HEK293 (cell line): ENCODE results near the gene SAMHD1.

Experiments
- CTCF ChIP-seq: fragments of 450-650 bp; formaldehyde crosslinking; IDR thresholded peaks from 2 replicates; pipeline ENCODE4 v1.5.1; 2016; ENCODE audit warnings: missing biosample characterization, missing genetic modification characterization
- SP2 ChIP-seq: fragments of 450-650 bp; formaldehyde crosslinking; IDR thresholded peaks from 2 replicates; pipeline ENCODE4 v1.5.1; 2016; ENCODE audit warnings: missing biosample characterization, missing genetic modification characterization
- YY1 ChIP-seq: fragments of 450-650 bp; formaldehyde crosslinking; IDR thresholded peaks from 2 replicates; pipeline ENCODE4 v1.5.1; 2018; ENCODE audit warnings: missing biosample characterization, missing genetic modification characterization
- ZBTB21 ChIP-seq: fragments of 450-650 bp; formaldehyde crosslinking; IDR thresholded peaks from 2 replicates; pipeline ENCODE4 v1.5.1; 2017; ENCODE audit warnings: missing biosample characterization, missing genetic modification characterization
- ZBTB7A ChIP-seq: fragments of 450-650 bp; formaldehyde crosslinking; IDR thresholded peaks from 2 replicates; pipeline ENCODE4 v1.5.1; 2016; ENCODE audit warnings: low read depth, missing biosample characterization, missing genetic modification characterization
- ZNF274 ChIP-seq, 2 experiments: fragments of 200-500 bp in 1 of 2; fragments of 450-650 bp in 1 of 2; sonication (Bioruptor generic) in 1 of 2; formaldehyde crosslinking in 1 of 2; IDR thresholded peaks; 2 replicates each; pipeline versions ENCODE4 v1.5.1 to v1.6.1; 2014 to 2016; ENCODE audit warnings: borderline replicate concordance in 1 of 2, inconsistent platforms in 1 of 2, low read length in 1 of 2, missing biosample characterization in 1 of 2, missing genetic modification characterization in 1 of 2
- ZNF558 ChIP-seq: fragments of 450-650 bp; formaldehyde crosslinking; IDR thresholded peaks from 2 replicates; pipeline ENCODE4 v1.5.1; 2016; ENCODE audit warnings: missing biosample characterization, missing genetic modification characterization
- ZNF660 ChIP-seq: fragments of 450-650 bp; IDR thresholded peaks from 2 replicates; pipeline ENCODE4 v1.5.1; 2018; ENCODE audit warnings: missing biosample characterization, mild to moderate bottlenecking, missing genetic modification characterization
- TF ChIP-seq, protein P1 (sequence below): fragments of 450-650 bp; formaldehyde crosslinking; IDR thresholded peaks from 2 replicates; pipeline ENCODE4 v1.5.1; 2016; ENCODE audit warnings: missing biosample characterization, missing genetic modification characterization
- TF ChIP-seq, protein P2 (sequence below): fragments of 450-650 bp; formaldehyde crosslinking; IDR thresholded peaks from 2 replicates; pipeline ENCODE4 v1.5.1; 2016; ENCODE audit warnings: missing biosample characterization, missing genetic modification characterization

DNA sequence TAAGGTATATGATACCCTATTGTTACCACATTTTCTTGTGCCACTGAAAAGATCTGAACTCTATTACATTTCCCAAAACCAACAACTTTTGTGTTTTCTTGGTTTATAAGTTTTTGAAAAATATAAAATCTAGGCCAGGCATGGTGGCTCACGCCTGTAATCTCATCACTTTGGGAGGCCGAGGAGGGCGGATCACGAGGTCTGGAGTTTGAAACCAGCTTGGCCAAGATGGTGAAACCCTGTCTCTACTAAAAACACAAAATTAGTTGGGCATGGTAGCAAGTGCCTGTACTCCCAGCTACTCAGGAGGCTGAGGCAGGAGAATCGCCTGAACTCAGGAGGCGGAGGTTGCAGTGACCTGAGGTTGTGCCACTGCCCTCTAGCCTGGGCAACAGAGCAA lies 34.3 kb downstream of the SAMHD1 start:
- TF ChIP-seq CTCF (tag by site-specific recombination) (no peak), ZNF558 (tag by site-specific recombination) (no peak), ZNF274 (IDR thresholded peaks at IDR 0.05; ENCODE audit: low read length) (no peak), ZNF274 (tag by site-specific recombination; IDR thresholded peaks at IDR 0.05; ENCODE audit: borderline replicate concordance) (no peak), ZBTB7A (tag by site-specific recombination) (no peak), SP2 (no peak), ZBTB21 (tag by site-specific recombination) (no peak), YY1 (no peak), ZNF660 (tag by site-specific recombination) (no peak)
- TF ChIP-seq, protein P1, sequence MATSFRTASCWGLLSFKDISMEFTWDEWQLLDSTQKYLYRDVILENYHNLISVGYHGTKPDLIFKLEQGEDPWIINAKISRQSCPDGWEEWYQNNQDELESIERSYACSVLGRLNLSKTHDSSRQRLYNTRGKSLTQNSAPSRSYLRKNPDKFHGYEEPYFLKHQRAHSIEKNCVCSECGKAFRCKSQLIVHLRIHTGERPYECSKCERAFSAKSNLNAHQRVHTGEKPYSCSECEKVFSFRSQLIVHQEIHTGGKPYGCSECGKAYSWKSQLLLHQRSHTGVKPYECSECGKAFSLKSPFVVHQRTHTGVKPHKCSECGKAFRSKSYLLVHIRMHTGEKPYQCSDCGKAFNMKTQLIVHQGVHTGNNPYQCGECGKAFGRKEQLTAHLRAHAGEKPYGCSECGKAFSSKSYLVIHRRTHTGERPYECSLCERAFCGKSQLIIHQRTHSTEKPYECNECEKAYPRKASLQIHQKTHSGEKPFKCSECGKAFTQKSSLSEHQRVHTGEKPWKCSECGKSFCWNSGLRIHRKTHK (tag by site-specific recombination): no peak
- TF ChIP-seq, protein P2, sequence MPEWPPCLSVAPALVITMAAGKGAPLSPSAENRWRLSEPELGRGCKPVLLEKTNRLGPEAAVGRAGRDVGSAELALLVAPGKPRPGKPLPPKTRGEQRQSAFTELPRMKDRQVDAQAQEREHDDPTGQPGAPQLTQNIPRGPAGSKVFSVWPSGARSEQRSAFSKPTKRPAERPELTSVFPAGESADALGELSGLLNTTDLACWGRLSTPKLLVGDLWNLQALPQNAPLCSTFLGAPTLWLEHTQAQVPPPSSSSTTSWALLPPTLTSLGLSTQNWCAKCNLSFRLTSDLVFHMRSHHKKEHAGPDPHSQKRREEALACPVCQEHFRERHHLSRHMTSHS (tag by site-specific recombination): no peak
